Upper lobe of left lung (tissue), 4 donors: Measurements from ENCODE around the gene PSMG3.

Experiments used
- EP300 ChIP-seq, 4 donors: sonication (generic); formaldehyde crosslinking; IDR thresholded peaks; one replicate each; pipeline ENCODE4 v1.5.1; 2017; ENCODE audit warnings: antibody characterized with exemption in 4 of 4, control low read depth in 2 of 4
- POLR2A ChIP-seq, 4 donors: fragments of 450-650 bp; IDR thresholded peaks; one replicate each; pipeline ENCODE4 v1.5.1; 2016 to 2017; ENCODE audit warnings: antibody characterized with exemption in 4 of 4, mild to moderate bottlenecking in 2 of 4
- TF ChIP-seq, protein P1 (sequence below), 6 experiments: fragments of 450-650 bp in 4 of 6; fragments of 200-600 bp in 2 of 6; sonication (generic) in 2 of 6; IDR thresholded peaks; one replicate each; pipeline ENCODE4 v1.5.1; 2016 to 2019; ENCODE audit warnings: antibody characterized with exemption in 6 of 6

DNA sequence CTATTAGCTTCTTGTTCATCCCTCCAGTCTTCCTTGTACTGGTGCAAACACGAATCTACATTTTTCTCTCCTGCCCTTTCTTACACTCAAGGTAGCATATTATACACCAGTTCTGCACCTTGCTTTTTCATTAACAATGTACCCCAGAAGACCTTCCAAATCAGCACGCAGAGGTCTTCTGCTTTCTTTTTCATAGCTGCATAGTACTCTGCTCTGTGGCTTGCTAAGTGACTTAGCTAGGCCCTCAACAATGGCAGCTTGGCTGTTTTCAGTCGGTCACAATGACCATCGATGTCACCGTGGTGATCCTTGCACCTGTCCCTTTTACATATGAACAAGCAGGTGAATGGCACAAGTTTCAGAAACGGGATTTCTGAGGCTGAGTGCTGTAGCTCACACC, 44.4 kb downstream of the PSMG3 start:
- no peak for TF ChIP-seq POLR2A (IDR thresholded peaks at IDR 0.05)
- TF ChIP-seq, protein P1, sequence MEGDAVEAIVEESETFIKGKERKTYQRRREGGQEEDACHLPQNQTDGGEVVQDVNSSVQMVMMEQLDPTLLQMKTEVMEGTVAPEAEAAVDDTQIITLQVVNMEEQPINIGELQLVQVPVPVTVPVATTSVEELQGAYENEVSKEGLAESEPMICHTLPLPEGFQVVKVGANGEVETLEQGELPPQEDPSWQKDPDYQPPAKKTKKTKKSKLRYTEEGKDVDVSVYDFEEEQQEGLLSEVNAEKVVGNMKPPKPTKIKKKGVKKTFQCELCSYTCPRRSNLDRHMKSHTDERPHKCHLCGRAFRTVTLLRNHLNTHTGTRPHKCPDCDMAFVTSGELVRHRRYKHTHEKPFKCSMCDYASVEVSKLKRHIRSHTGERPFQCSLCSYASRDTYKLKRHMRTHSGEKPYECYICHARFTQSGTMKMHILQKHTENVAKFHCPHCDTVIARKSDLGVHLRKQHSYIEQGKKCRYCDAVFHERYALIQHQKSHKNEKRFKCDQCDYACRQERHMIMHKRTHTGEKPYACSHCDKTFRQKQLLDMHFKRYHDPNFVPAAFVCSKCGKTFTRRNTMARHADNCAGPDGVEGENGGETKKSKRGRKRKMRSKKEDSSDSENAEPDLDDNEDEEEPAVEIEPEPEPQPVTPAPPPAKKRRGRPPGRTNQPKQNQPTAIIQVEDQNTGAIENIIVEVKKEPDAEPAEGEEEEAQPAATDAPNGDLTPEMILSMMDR (IDR thresholded peaks at IDR 0.05): no peak
- no peak for TF ChIP-seq EP300 (IDR thresholded peaks at IDR 0.05)
